ENCODE measurements around the gene CTXN1. TPM values are rescaled to one million over a fixed set of nuclear protein-coding genes. Genes with fewer than 3 reads are reported as not detected.

Gene CTXN1
- total RNA-seq, 2 donors from 2014 or later = 60.1 to 87.2 TPM

GRCh38 chr19:7932930-7933300 is 7.0 kb upstream of the CTXN1 start:
- Mint-ChIP-seq H3K27me3 (ENCODE audit: insufficient read depth) (no peaks in the 10 kb centered on the region), H3K36me3 (ENCODE audit: low read depth) (peaks cover 30% of the 10 kb centered on the region), H3K27ac (no peak overlapping the region), H3K4me3 (no peak overlapping the region), H3K9me3 (no peaks in the 10 kb centered on the region), H3K4me1 (no peaks in the 10 kb centered on the region)
- 92 to 96% methylated on average over 8 to 10 of the region's 10 CpGs for WGBS, 2 experiments (ENCODE audit: insufficient coverage in 1 of 2, insufficient read length in 1 of 2)
- H3K4me1 ChIP-seq (ENCODE audit: control insufficient read depth, insufficient read depth, low read length) = no peaks in the 10 kb centered on the region
- DNase-seq = no peak
- TF ChIP-seq CTCF (conservative IDR thresholded peaks at IDR 0.05) = no peak
- no peaks in the 10 kb centered on the region for H3K27me3 ChIP-seq (ENCODE audit: control insufficient read depth, insufficient read depth, low read length, poor library complexity, severe bottlenecking)
- H3K4me3 ChIP-seq (ENCODE audit: low read length) = no peak overlapping the region
- H3K36me3 ChIP-seq (ENCODE audit: control insufficient read depth, insufficient read depth, low read length) = peaks cover 66% of the 10 kb centered on the region
- no peaks in the 10 kb centered on the region for H3K9me3 ChIP-seq (ENCODE audit: control insufficient read depth, low read length)
- no peak overlapping the region for H3K27ac ChIP-seq (ENCODE audit: low read depth, low read length)
- H3K9ac ChIP-seq (ENCODE audit: extremely low read depth, low read length, poor library complexity, severe bottlenecking) = no peak overlapping the region

- no peak for DNase-seq
- Mint-ChIP-seq H3K27me3 (ENCODE audit: insufficient read depth) (no peaks in the 10 kb centered on the region), H3K27ac (no peak overlapping the region), H3K9me3 (no peaks in the 10 kb centered on the region), H3K4me3 (no peak overlapping the region), H3K36me3 (ENCODE audit: low read depth) (peaks cover 26% of the 10 kb centered on the region), H3K4me1 (no peaks in the 10 kb centered on the region)
- 93 to 97% methylated on average over 18 to 32 of the region's 32 CpGs for WGBS, 2 experiments (ENCODE audit: insufficient coverage in 1 of 2, insufficient read length in 1 of 2)
- H3K27ac ChIP-seq (ENCODE audit: low read depth, low read length) = no peak overlapping the region
- peaks cover 64% of the 10 kb centered on the region for H3K36me3 ChIP-seq (ENCODE audit: control insufficient read depth, insufficient read depth, low read length)
- no peaks in the 10 kb centered on the region for H3K9me3 ChIP-seq (ENCODE audit: control insufficient read depth, low read length)
- no peak overlapping the region for H3K9ac ChIP-seq (ENCODE audit: extremely low read depth, low read length, poor library complexity, severe bottlenecking)
- no peaks in the 10 kb centered on the region for H3K27me3 ChIP-seq (ENCODE audit: control insufficient read depth, insufficient read depth, low read length, poor library complexity, severe bottlenecking)
- TF ChIP-seq CTCF (conservative IDR thresholded peaks at IDR 0.05) = no peak
- no peaks in the 10 kb centered on the region for H3K4me1 ChIP-seq (ENCODE audit: control insufficient read depth, insufficient read depth, low read length)
- no peak overlapping the region for H3K4me3 ChIP-seq (ENCODE audit: low read length)
Measured at GRCh38 chr19:7932276-7932929, 6.5 kb upstream of the CTXN1 start.

- no peaks in the 10 kb centered on the region for H3K9me3 Mint-ChIP-seq
- no peak overlapping the region for H3K9ac ChIP-seq (ENCODE audit: extremely low read depth, low read length, poor library complexity, severe bottlenecking)
- TF ChIP-seq CTCF (conservative IDR thresholded peaks at IDR 0.05) = no peak
- H3K4me1 Mint-ChIP-seq = peaks cover 2% of the 10 kb centered on the region
- no peak overlapping the region for H3K4me3 Mint-ChIP-seq
- H3K4me3 ChIP-seq (ENCODE audit: low read length) = no peak overlapping the region
- H3K36me3 ChIP-seq (ENCODE audit: control insufficient read depth, insufficient read depth, low read length) = peaks cover 63% of the 10 kb centered on the region
- no peak for DNase-seq
- H3K27ac ChIP-seq (ENCODE audit: low read depth, low read length) = no peak overlapping the region
- WGBS, 2 experiments (ENCODE audit: insufficient coverage in 1 of 2, insufficient read length in 1 of 2) = 93 to 96% methylated on average over 11 to 36 of the region's 36 CpGs
- no peaks in the 10 kb centered on the region for H3K4me1 ChIP-seq (ENCODE audit: control insufficient read depth, insufficient read depth, low read length)
- H3K9me3 ChIP-seq (ENCODE audit: control insufficient read depth, low read length) = no peaks in the 10 kb centered on the region
- no peaks in the 10 kb centered on the region for H3K27me3 ChIP-seq (ENCODE audit: control insufficient read depth, insufficient read depth, low read length, poor library complexity, severe bottlenecking)
- peaks cover 25% of the 10 kb centered on the region for H3K36me3 Mint-ChIP-seq (ENCODE audit: low read depth)
- H3K27me3 Mint-ChIP-seq (ENCODE audit: insufficient read depth) = no peaks in the 10 kb centered on the region
- no peak overlapping the region for H3K27ac Mint-ChIP-seq
Measured at GRCh38 chr19:7931221-7932061, 5.5 kb upstream of the CTXN1 start.

All from endodermal cell (in vitro differentiated cells).